Esophagus squamous epithelium (tissue), 5 donors: ENCODE measurements around the gene AIG1. TPM values are rescaled to one million over a fixed set of nuclear protein-coding genes. Genes with fewer than 3 reads are reported as not detected.

Experiments used
- DNase-seq: peaks from one replicate; lab custom pipeline; 2025; lab: John Stamatoyannopoulos, UW
- H3K27ac ChIP-seq, 4 donors: fragments of 200-600 bp; sonication (generic); one replicate each; pipeline ENCODE4 v1.5.1; 2016 to 2019; ENCODE audit warnings: mild to moderate bottlenecking in 1 of 4
- H3K27me3 ChIP-seq, 4 donors: fragments of 200-600 bp; sonication (generic); 1 replicate in 3 of 4; 2 replicates in 1 of 4; pipeline versions ENCODE4 v1.5.1 to v1.6.0; 2017 to 2021; ENCODE audit warnings: antibody characterized with exemption in 1 of 4
- H3K36me3 ChIP-seq, 3 donors: fragments of 200-600 bp; sonication (generic); one replicate each; pipeline ENCODE4 v1.5.1; 2016 to 2019
- H3K4me1 ChIP-seq, 3 donors: fragments of 200-600 bp; sonication (generic); one replicate each; pipeline ENCODE4 v1.5.1; 2017 to 2019
- H3K4me3 ChIP-seq, 4 donors: fragments of 200-600 bp; sonication (generic); 1 replicate in 3 of 4; 2 replicates in 1 of 4; pipeline ENCODE4 v1.5.1; 2016 to 2019; ENCODE audit warnings: mild to moderate bottlenecking in 2 of 4, moderate library complexity in 1 of 4
- H3K9me3 ChIP-seq, 3 donors: fragments of 200-600 bp; sonication (generic); one replicate each; pipeline ENCODE4 v1.5.1; 2016 to 2019
- POLR2A ChIP-seq, 4 donors: fragments of 450-650 bp; IDR thresholded peaks; one replicate each; pipeline ENCODE4 v1.6.1; 2017; ENCODE audit warnings: antibody characterized with exemption in 4 of 4, mild to moderate bottlenecking in 4 of 4, moderate library complexity in 3 of 4
- whole genome bisulfite sequencing, 2 donors: methylation state at CpG; one replicate each; pipeline ENCODE4 v1.1.5; 2018; 5-methylcytosine and 5-hydroxymethylcytosine counted together
- intact Hi-C: fragments of 100-400 bp; cut with DNase I; formaldehyde crosslinking; loops from one replicate; pipeline ENCODE4 v1.15.0; 2022
- total RNA-seq, 4 donors: library from RNA; depleted of rRNA; stranded (reverse); fragments of >200 nt; gene quantifications; one replicate each; pipeline ENCODE4 v1.1.0, GENCODE V29; 2016
- TF ChIP-seq, protein P1 (sequence below), 6 experiments: fragments of 450-650 bp in 4 of 6; fragments of 200-600 bp in 2 of 6; sonication (generic) in 2 of 6; IDR thresholded peaks; one replicate each; pipeline ENCODE4 v1.5.1; 2016 to 2019; ENCODE audit warnings: antibody characterized with exemption in 6 of 6, mild to moderate bottlenecking in 4 of 6, moderate library complexity in 4 of 6
- donor health status: DM: yes; HTN: yes; CAD: no.

The AIG1 gene
- total RNA-seq, 4 donors from 2014 or later = 29.1 to 30.5 (median 29.9) TPM

DNA sequence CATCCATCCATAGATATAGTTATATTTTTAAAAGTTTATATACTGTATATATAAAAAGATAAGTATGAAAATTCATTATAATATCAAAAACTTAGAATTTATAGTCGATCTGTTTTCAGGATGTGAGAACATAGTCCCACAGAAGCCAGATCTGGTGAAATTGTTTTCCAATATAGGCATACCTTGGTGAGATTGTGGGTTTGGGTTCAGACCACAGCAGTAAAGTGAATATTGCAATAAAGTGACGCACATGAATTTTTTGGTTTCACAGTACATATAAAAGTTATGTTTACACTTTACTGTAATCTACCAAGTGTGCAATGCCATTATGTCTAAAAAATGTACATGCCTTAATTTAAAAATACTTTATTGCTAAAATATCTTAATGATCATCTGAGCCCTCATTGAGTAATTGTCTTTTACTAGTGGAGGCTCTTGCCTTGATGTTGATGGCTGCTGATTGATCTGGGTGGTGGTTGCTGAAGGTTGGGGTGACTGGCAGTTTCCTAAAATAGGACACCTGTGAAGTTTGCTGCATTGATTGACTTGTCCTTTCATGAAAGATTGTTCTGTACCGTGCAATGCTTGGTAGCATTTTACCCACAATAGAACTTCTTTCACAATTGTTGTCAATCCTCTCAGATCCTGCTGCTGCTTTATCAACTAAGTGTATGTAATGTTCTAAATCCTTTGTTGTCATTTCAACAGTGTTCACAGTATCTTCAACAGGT lies 29.8 kb downstream of the AIG1 start:
- TF ChIP-seq POLR2A (IDR thresholded peaks at IDR 0.05) = no peak
- DNase-seq = no peak
- Histone ChIP-seq H3K4me3 (no peak overlapping the region), H3K27ac (no peak overlapping the region), H3K36me3 (no peaks in the 10 kb centered on the region), H3K27me3 (no peaks in the 10 kb centered on the region), H3K4me1 (no peaks in the 10 kb centered on the region), H3K9me3 (no peaks in the 10 kb centered on the region)
- WGBS, 2 donors = 85 to 93% methylated on average over 3 of the region's 3 CpGs
- intact Hi-C loops = no loop called here

DNA sequence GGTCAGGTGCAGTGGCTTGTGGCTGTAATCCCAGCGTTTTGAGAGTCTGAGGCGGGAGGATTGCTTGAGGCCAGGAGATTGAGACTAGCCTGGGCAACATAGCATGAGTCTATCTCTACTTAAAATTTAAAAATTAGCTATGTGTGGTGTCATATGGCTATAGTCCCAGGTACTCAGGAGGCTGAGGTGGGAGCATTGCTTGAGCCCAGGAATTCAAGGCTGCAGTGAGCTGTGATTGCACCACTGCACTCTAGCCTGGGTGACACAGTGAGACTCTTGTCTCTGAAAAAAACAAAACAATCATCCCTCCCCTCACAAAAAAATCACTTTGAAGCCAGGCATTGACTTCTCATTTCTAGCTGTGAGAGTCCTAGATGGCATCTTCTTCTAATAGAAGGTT lies 32.1 kb downstream of the AIG1 start:
- peaks cover 0 to 4% (median 0%) of the 10 kb centered on the region in 3 donors for H3K4me1 ChIP-seq
- no peaks in the 10 kb centered on the region for H3K36me3 ChIP-seq
- intact Hi-C loops = no loop called here
- no peak for DNase-seq
- no peaks in the 10 kb centered on the region for H3K27me3 ChIP-seq
- no peak overlapping the region for H3K4me3 ChIP-seq
- H3K9me3 ChIP-seq = no peaks in the 10 kb centered on the region
- no peak overlapping the region for H3K27ac ChIP-seq
- WGBS, 2 donors = 100% methylated on average over 2 of the region's 2 CpGs; no CpG with 5 or more reads in 1 of the 2 donors
- TF ChIP-seq, protein P1, sequence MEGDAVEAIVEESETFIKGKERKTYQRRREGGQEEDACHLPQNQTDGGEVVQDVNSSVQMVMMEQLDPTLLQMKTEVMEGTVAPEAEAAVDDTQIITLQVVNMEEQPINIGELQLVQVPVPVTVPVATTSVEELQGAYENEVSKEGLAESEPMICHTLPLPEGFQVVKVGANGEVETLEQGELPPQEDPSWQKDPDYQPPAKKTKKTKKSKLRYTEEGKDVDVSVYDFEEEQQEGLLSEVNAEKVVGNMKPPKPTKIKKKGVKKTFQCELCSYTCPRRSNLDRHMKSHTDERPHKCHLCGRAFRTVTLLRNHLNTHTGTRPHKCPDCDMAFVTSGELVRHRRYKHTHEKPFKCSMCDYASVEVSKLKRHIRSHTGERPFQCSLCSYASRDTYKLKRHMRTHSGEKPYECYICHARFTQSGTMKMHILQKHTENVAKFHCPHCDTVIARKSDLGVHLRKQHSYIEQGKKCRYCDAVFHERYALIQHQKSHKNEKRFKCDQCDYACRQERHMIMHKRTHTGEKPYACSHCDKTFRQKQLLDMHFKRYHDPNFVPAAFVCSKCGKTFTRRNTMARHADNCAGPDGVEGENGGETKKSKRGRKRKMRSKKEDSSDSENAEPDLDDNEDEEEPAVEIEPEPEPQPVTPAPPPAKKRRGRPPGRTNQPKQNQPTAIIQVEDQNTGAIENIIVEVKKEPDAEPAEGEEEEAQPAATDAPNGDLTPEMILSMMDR (IDR thresholded peaks at IDR 0.05) = no peak
- no peak for TF ChIP-seq POLR2A (IDR thresholded peaks at IDR 0.05)

DNA sequence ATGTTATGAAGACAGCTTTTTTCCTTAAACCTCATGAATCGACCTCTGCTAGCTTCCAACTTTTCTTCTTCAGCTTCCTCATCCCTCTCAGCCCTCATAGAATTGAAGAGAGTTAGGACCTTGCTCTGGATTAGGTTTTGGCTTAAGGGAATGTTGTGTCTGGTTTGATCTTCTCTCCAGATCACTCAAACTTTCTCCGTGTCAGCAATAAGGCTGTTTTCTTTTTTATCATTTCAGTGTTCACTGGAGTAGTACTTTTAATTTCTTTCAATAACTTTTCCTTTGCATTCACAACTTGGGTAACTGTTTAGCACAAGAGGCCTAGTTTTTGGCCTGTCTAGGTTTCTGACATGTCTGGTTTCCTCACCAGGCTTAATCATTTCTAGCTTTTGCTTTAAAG lies 32.6 kb downstream of the AIG1 start:
- TF ChIP-seq, protein P1 (IDR thresholded peaks at IDR 0.05) = no peak
- no peak for TF ChIP-seq POLR2A (IDR thresholded peaks at IDR 0.05)
- Histone ChIP-seq H3K36me3 (no peaks in the 10 kb centered on the region), H3K9me3 (no peaks in the 10 kb centered on the region), H3K4me3 (no peak overlapping the region), H3K27ac (no peak overlapping the region), H3K27me3 (no peaks in the 10 kb centered on the region), H3K4me1 (peaks cover 0 to 5% (median 0%) of the 10 kb centered on the region in 3 donors)
- WGBS, 2 donors = 60 to 71% methylated on average over 2 of the region's 2 CpGs
- DNase-seq = no peak
- intact Hi-C loops = no loop called here

DNA sequence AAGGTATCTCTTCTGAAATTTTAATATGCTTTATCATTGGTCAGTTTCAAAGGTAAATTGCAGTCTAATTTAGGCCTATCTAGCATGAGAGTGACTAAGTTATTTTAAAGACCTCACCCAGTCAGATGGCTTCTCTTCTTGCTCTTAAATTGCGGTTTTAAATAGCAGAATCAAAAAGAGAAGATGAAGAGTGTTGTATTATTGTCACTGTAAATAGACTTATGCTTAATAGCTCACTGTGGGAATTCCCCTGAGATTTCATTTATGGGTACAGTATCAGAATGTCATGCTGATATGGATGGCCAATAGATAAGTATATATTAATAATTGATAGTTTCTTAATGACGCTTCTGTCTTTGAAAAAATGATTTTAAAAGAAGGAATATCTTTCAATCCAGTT lies 35.7 kb downstream of the AIG1 start:
- no peaks in the 10 kb centered on the region for H3K27me3 ChIP-seq
- whole genome bisulfite sequencing, 2 donors = 93 to 94% methylated on average over 2 of the region's 2 CpGs
- H3K9me3 ChIP-seq = no peaks in the 10 kb centered on the region
- no peak overlapping the region for H3K27ac ChIP-seq
- H3K4me1 ChIP-seq = peaks cover 0 to 5% (median 0%) of the 10 kb centered on the region in 3 donors
- H3K36me3 ChIP-seq = no peaks in the 10 kb centered on the region
- no peak for DNase-seq
- no peak for TF ChIP-seq POLR2A (IDR thresholded peaks at IDR 0.05)
- TF ChIP-seq, protein P1 (IDR thresholded peaks at IDR 0.05) = no peak
- intact Hi-C loops = no loop called here
- no peak overlapping the region for H3K4me3 ChIP-seq

DNA sequence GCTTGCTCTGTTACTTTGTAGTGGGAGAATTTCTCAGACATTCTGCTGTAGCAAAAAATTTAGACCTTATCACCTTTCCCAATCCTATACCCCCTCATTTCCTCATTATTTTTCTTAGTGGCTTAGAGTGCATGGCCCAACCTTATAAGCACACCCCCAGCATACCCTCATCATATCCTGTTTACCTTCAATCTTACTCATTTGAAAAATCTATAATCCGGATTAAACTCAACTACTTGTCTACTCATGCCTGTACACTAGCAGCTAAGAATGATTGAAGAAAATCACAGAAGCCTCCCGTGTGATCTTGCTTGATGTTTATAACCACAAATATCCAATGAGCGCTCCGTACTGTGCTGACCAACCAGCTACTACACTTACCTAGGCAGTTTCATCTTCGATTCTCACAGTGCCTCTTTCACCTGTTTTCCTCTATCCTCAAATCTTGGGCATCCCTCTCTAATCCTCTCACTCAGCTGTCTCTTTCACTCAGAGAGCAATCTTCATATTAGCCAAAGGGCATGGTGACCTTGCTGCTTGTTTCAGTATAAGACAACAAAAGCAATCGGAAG lies 36.6 kb downstream of the AIG1 start:
- Histone ChIP-seq H3K27me3 (no peaks in the 10 kb centered on the region), H3K27ac (no peak overlapping the region), H3K9me3 (no peaks in the 10 kb centered on the region), H3K36me3 (no peaks in the 10 kb centered on the region), H3K4me3 (no peak overlapping the region), H3K4me1 (peaks cover 0 to 5% (median 0%) of the 10 kb centered on the region in 3 donors)
- no peak for TF ChIP-seq POLR2A (IDR thresholded peaks at IDR 0.05)
- TF ChIP-seq, protein P1 (IDR thresholded peaks at IDR 0.05) = no peak
- 71 to 78% methylated on average over 6 of the region's 6 CpGs for WGBS, 2 donors
- intact Hi-C loops = no loop called here
- no peak for DNase-seq
